NCI-H146 (cell line): ENCODE data around the gene PSD4.

Source experiments
- DNase-seq: peaks from one replicate; lab custom pipeline; 2025; lab: John Stamatoyannopoulos, UW

PSD4 gene

GRCh38 chr2:113167962-113168340 lies 5.8 kb upstream of the PSD4 start:
- no peak for DNase-seq

GRCh38 chr2:113169002-113169530 lies 4.7 kb upstream of the PSD4 start:
- no peak for DNase-seq

GRCh38 chr2:113169586-113169985 lies 4.2 kb upstream of the PSD4 start:
- DNase-seq, result no peak

- no peak for DNase-seq
Observed at GRCh38 chr2:113171334-113172075, 2.3 kb upstream of the PSD4 start.

GRCh38 chr2:113172721-113173541 lies 840 bp upstream of the PSD4 start:
- DNase-seq, result no peak

GRCh38 chr2:113174376-113174750 lies 592 bp downstream of the PSD4 start:
- no peak for DNase-seq

- DNase-seq, result no peak
Observed at GRCh38 chr2:113175042-113175628, 1.4 kb downstream of the PSD4 start.

GRCh38 chr2:113175736-113176695 lies 2.2 kb downstream of the PSD4 start:
- DNase-seq, result no peak

GRCh38 chr2:113176696-113177355 lies 3.1 kb downstream of the PSD4 start:
- no peak for DNase-seq

GRCh38 chr2:113178069-113178746 lies 4.4 kb downstream of the PSD4 start:
- DNase-seq, result no peak

GRCh38 chr2:113178891-113179290 lies 5.1 kb downstream of the PSD4 start:
- DNase-seq, result no peak

GRCh38 chr2:113179446-113180045 lies 5.8 kb downstream of the PSD4 start:
- DNase-seq, result no peak

- DNase-seq, result no peak
Observed at GRCh38 chr2:113180131-113180946, 6.6 kb downstream of the PSD4 start.

GRCh38 chr2:113181258-113182051 lies 7.7 kb downstream of the PSD4 start:
- no peak for DNase-seq

- DNase-seq, result no peak
Observed at GRCh38 chr2:113182471-113183260, 8.9 kb downstream of the PSD4 start.

- DNase-seq, result no peak
Observed at GRCh38 chr2:113183264-113183663, 9.5 kb downstream of the PSD4 start.

GRCh38 chr2:113183703-113184102 lies 9.9 kb downstream of the PSD4 start:
- DNase-seq, result no peak
